ENCODE data around the gene KIAA1671.
"Not testable (repeated sequence)": the region's sequence is repeated elsewhere in the genome, so short reads cannot be mapped to it uniquely, and the experiment has no call there.

Gene KIAA1671

GRCh38 chr22:25186140-25186539 lies 233.6 kb downstream of the KIAA1671 start:
- peaks cover 11% of the 10 kb centered on the region for H3K36me3 Mint-ChIP-seq (ENCODE audit: low read depth)
- H3K9me3 Mint-ChIP-seq: no peaks in the 10 kb centered on the region
- no peak overlapping the region for H3K27ac Mint-ChIP-seq
- no peak overlapping the region for H3K4me3 Mint-ChIP-seq
- H3K4me1 Mint-ChIP-seq (ENCODE audit: low read depth): no peaks in the 10 kb centered on the region
- no peak for DNase-seq
- H3K27me3 Mint-ChIP-seq: no peaks in the 10 kb centered on the region

GRCh38 chr22:25187469-25187868 lies 235.0 kb downstream of the KIAA1671 start:
- no peaks in the 10 kb centered on the region for H3K9me3 Mint-ChIP-seq
- H3K4me3 Mint-ChIP-seq: no peak overlapping the region
- H3K4me1 Mint-ChIP-seq (ENCODE audit: low read depth): no peaks in the 10 kb centered on the region
- H3K27ac Mint-ChIP-seq: no peak overlapping the region
- no peak for DNase-seq
- peaks cover 12% of the 10 kb centered on the region for H3K36me3 Mint-ChIP-seq (ENCODE audit: low read depth)
- no peaks in the 10 kb centered on the region for H3K27me3 Mint-ChIP-seq

GRCh38 chr22:25192406-25192805 lies 239.9 kb downstream of the KIAA1671 start:
- Mint-ChIP-seq H3K27me3 (no peaks in the 10 kb centered on the region), H3K4me3 (no peak overlapping the region), H3K27ac (no peak overlapping the region), H3K36me3 (ENCODE audit: low read depth) (peaks cover 15% of the 10 kb centered on the region), H3K4me1 (ENCODE audit: low read depth) (no peaks in the 10 kb centered on the region), H3K9me3 (no peaks in the 10 kb centered on the region)
- DNase-seq: no peak

GRCh38 chr22:25193130-25193529 lies 240.6 kb downstream of the KIAA1671 start:
- Mint-ChIP-seq H3K4me1 (ENCODE audit: low read depth) (no peaks in the 10 kb centered on the region), H3K4me3 (no peak overlapping the region), H3K27me3 (no peaks in the 10 kb centered on the region), H3K9me3 (no peaks in the 10 kb centered on the region), H3K27ac (no peak overlapping the region), H3K36me3 (ENCODE audit: low read depth) (peaks cover 15% of the 10 kb centered on the region)
- no peak for DNase-seq

GRCh38 chr22:25193548-25193947 lies 241.0 kb downstream of the KIAA1671 start:
- Mint-ChIP-seq H3K27ac (no peak overlapping the region), H3K27me3 (no peaks in the 10 kb centered on the region), H3K36me3 (ENCODE audit: low read depth) (peaks cover 15% of the 10 kb centered on the region), H3K4me3 (no peak overlapping the region), H3K9me3 (no peaks in the 10 kb centered on the region), H3K4me1 (ENCODE audit: low read depth) (no peaks in the 10 kb centered on the region)
- DNase-seq: no peak

DNA sequence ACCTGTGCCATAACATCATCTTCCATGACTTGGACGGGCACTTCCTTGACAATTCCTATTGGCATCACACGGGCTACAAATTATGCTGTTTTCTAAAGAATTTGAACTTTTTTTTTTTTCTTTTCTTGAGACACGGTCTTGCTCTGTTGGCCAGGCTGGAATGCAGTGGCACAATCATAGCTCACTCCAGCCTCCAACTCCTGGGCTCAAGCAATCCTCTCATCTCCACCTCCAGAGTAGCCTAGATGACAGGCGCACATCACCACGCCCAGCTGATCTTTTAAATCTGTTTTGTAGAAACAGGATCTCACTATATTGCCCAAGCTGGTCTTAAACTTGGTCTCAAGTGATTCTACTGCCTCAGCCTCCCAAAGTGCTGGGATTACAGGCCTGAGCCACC lies 243.8 kb downstream of the KIAA1671 start:
- Mint-ChIP-seq H3K4me1 (ENCODE audit: low read depth) (no peaks in the 10 kb centered on the region), H3K9me3 (no peaks in the 10 kb centered on the region), H3K27ac (no peak overlapping the region)

GRCh38 chr22:25197340-25197739 lies 244.8 kb downstream of the KIAA1671 start:
- Mint-ChIP-seq H3K36me3 (ENCODE audit: low read depth) (peaks cover 12% of the 10 kb centered on the region), H3K9me3 (no peaks in the 10 kb centered on the region), H3K27ac (peak overlapping the region; percentile 27), H3K27me3 (no peaks in the 10 kb centered on the region), H3K4me3 (no peak overlapping the region), H3K4me1 (ENCODE audit: low read depth) (no peaks in the 10 kb centered on the region)
- no peak for DNase-seq

More for the DNA sequence above, 243.8 kb downstream of the KIAA1671 start:
- DNase-seq: no peak
- Mint-ChIP-seq H3K36me3 (ENCODE audit: low read depth) (peaks cover 15% of the 10 kb centered on the region), H3K27me3 (no peaks in the 10 kb centered on the region), H3K4me3 (no peak overlapping the region)

DNA sequence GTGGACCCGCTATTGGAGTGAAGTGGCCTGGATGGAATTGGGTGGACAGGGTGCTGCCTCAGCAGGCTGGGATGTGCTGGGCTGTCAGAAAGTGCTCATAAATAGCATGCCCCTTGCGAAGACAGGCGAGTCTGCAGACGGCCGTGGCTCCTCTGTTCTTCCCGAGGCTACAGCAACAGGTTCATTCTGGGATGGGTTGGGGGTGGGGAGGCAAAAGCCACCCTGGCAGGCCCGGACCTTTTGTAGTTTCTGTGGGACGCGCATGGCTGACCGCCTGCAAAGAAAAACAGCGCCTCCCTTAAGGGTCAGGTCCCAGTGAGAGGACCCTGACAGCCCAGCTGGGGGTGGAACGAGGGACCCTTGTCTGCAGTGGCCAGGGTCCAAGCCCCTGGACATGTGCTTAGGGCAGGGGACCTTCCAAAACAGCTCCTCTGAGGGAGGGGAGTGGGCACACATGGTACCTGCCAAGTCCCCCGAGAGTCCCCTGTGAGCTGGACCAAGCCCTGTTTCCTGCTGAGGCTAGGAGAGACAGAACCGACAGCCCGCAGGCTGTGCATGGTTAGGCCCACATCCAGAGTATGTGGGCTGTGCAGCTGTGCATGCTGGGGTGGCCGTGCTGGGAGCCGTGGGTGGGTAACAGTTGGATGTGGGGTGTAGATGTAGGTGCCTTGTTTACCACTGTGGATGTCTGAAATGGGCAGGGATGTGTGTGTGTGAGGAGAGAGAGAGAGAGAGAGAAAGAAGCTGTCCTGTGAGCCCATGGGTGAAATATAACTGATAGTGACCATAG lies 247.4 kb downstream of the KIAA1671 start, which contains the start of gene CRYBB3:
Gene CRYBB3 (plus strand): TSS at position 128 of the 790 bp plus-strand sequence. CDS start 1,539 bp downstream, outside the sequence.
- no peak within 1 kb of the TSS for H3K27ac Mint-ChIP-seq
- DNase-seq: no peak
- H3K27me3 Mint-ChIP-seq: no peaks in the 10 kb centered on the region

GRCh38 chr22:25200967-25201366 lies 248.5 kb downstream of the KIAA1671 start:
- DNase-seq: no peak
- Mint-ChIP-seq H3K36me3 (ENCODE audit: low read depth) (peaks cover 3% of the 10 kb centered on the region), H3K27me3 (no peaks in the 10 kb centered on the region), H3K9me3 (no peaks in the 10 kb centered on the region), H3K27ac (no peak overlapping the region), H3K4me1 (ENCODE audit: low read depth) (no peaks in the 10 kb centered on the region), H3K4me3 (no peak overlapping the region)

More for the DNA sequence above, 247.4 kb downstream of the KIAA1671 start, which contains the start of gene CRYBB3:
- peaks cover 3% of the 10 kb centered on the region for H3K36me3 Mint-ChIP-seq (ENCODE audit: low read depth)
- no peaks in the 10 kb centered on the region for H3K9me3 Mint-ChIP-seq
- no peaks in the 10 kb centered on the region for H3K4me1 Mint-ChIP-seq (ENCODE audit: low read depth)
- H3K4me3 Mint-ChIP-seq: no peak within 1 kb of the TSS

DNA sequence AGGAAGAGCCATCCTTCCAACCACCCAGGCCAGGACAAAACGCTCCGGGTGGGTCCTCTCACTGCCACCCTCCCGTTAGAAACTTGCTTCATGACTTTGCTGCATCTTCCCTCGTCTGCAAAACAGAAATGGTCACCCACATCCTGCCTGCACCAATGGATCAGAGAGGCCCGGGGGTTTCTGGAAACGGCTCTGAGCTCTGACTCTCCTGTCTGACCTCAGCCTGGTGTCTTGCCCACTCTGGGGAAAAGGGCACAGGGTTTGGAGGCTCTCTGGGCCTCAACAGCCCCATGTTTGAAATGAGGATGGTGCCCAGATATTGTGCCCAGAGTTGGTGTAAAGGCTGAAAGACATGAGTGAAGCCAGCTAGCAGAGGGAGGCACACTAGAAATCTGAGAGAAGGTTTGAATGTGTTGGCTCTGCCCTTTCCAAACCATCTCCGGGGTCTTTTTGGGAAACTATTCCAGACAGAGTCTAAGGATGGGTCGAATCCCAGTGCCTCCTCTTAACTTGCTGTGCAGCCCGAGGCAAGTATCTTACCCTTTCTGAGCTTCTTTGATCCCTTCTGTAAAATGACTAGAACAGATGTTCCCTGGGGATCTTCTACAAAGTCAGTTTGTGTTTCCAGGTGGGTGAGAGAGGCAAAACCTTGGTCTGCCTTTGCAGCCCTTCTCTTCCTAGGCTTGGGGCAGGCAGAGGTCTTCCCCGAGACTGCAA lies 249.2 kb downstream of the KIAA1671 start:
- Mint-ChIP-seq H3K4me1 (ENCODE audit: low read depth) (no peaks in the 10 kb centered on the region), H3K36me3 (ENCODE audit: low read depth) (no peaks in the 10 kb centered on the region), H3K9me3 (no peaks in the 10 kb centered on the region), H3K27ac (no peak overlapping the region), H3K4me3 (no peak overlapping the region), H3K27me3 (no peaks in the 10 kb centered on the region)
- no peak for DNase-seq

GRCh38 chr22:25202290-25202921 lies 249.9 kb downstream of the KIAA1671 start:
- H3K27ac Mint-ChIP-seq: no peak overlapping the region
- no peaks in the 10 kb centered on the region for H3K27me3 Mint-ChIP-seq
- H3K4me1 Mint-ChIP-seq (ENCODE audit: low read depth): no peaks in the 10 kb centered on the region
- DNase-seq: peak; percentile 70
- H3K36me3 Mint-ChIP-seq (ENCODE audit: low read depth): no peaks in the 10 kb centered on the region
- H3K4me3 Mint-ChIP-seq: no peak overlapping the region
- H3K9me3 Mint-ChIP-seq: no peaks in the 10 kb centered on the region

- Mint-ChIP-seq H3K4me1 (ENCODE audit: low read depth) (no peaks in the 10 kb centered on the region), H3K27ac (no peak overlapping the region), H3K27me3 (no peaks in the 10 kb centered on the region), H3K36me3 (ENCODE audit: low read depth) (no peaks in the 10 kb centered on the region), H3K9me3 (no peaks in the 10 kb centered on the region), H3K4me3 (no peak overlapping the region)
- no peak for DNase-seq
These were observed 250.6 kb downstream of the KIAA1671 start for GRCh38 chr22:25203082-25203481.

DNA sequence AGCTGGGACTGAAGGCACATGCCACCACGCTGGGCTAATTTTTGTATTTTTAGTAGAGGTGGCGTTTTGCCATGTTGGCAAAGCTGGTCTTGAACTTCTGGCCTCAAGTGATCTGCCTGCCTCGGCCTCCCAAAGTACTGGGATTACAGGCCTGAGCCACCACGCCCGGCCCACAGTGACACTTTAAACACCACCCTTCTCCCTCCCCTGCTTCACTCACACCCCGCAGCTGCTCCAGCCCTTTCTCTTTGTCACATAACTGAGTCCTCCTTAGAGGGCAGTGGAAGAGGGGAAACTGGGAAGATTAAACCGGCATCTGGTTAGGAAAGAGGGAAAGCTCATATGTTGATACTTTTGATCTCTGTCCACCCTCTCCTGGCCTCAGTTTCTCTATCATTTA lies 252.0 kb downstream of the KIAA1671 start:
- H3K9me3 Mint-ChIP-seq; H3K4me3 Mint-ChIP-seq; DNase-seq; H3K27ac Mint-ChIP-seq; H3K27me3 Mint-ChIP-seq; H3K36me3 Mint-ChIP-seq (ENCODE audit: low read depth); H3K4me1 Mint-ChIP-seq (ENCODE audit: low read depth): not testable (repeated sequence)

DNA sequence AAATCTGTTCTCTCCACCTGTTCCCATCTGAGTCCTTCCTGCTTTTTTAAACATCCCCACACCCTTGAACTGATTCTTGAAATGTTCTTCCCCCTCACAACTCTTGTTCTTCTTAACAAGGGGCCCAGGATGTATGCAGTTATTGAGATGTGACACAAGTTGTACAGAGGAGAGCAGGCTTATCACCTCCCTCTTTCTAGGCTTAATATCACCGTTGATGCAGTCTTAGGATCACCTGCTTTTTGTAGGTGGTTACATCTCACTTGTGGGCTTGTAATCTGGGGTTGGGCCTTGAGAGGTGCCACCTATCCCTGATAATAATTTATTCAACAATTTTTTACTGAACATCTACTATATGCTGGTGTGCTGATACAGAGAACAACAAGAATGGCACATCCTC lies 253.3 kb downstream of the KIAA1671 start:
- Mint-ChIP-seq H3K36me3 (ENCODE audit: low read depth) (no peaks in the 10 kb centered on the region), H3K27me3 (no peaks in the 10 kb centered on the region), H3K4me1 (ENCODE audit: low read depth) (no peaks in the 10 kb centered on the region), H3K4me3 (no peak overlapping the region), H3K27ac (no peak overlapping the region), H3K9me3 (no peaks in the 10 kb centered on the region)
- DNase-seq: no peak

DNA sequence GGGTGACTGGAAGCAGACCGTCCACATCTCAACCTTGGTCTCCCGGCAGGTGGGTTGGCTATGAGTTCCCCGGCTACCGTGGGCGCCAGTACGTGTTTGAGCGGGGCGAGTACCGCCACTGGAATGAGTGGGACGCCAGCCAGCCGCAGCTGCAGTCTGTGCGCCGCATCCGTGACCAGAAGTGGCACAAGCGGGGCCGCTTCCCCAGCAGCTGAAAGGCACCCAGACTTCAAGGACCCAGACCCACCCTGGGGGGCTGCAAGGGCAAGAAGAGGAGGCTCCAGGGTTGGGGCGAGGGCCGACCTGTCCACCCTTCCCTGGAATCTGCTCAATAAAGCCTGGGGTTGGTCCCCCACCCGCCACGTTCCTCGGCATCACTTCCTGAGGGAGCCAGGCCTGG lies 254.5 kb downstream of the KIAA1671 start:
- H3K4me3 Mint-ChIP-seq: no peak overlapping the region
- no peaks in the 10 kb centered on the region for H3K27me3 Mint-ChIP-seq
- H3K4me1 Mint-ChIP-seq (ENCODE audit: low read depth): no peaks in the 10 kb centered on the region
- no peak for DNase-seq
- no peaks in the 10 kb centered on the region for H3K9me3 Mint-ChIP-seq
- no peaks in the 10 kb centered on the region for H3K36me3 Mint-ChIP-seq (ENCODE audit: low read depth)
- no peak overlapping the region for H3K27ac Mint-ChIP-seq
